ENCODE data around the gene PPFIBP2. TPM values are rescaled to one million over a fixed set of nuclear protein-coding genes. Genes with fewer than 3 reads are reported as not detected.

PPFIBP2 gene
- total and polyA plus RNA-seq, 10 of the 15 experiments (the other 5 are each of a cell fraction or from before 2014, with no cell fraction given): 17.3 to 56.3 (median 39.2) TPM

GRCh38 chr11:7664867-7665266, 151.1 kb downstream of the PPFIBP2 start:
- intact Hi-C loops (cut with micrococcal nuclease; ENCODE audit: unreplicated experiment): loop anchor here (1.0 to 5.0 kb wide), 5 partner anchors 88 to 312 kb away; partner anchors contain the start of gene PPFIBP2
- Histone ChIP-seq H3K9ac (ENCODE audit: control insufficient read depth, insufficient read depth, low read length) (no peak overlapping the region), H2AFZ (ENCODE audit: control insufficient read depth, low read depth, low read length) (no peak overlapping the region), H3K27me3 (replicated peaks in 1 of 2; ENCODE audit: control insufficient read depth in 2 of 2, insufficient read depth in 2 of 2, low read length in 1 of 2) (no peaks in the 10 kb centered on the region), H3K4me2 (ENCODE audit: control insufficient read depth, insufficient read depth) (no peak overlapping the region), H3K79me2 (ENCODE audit: control insufficient read depth, insufficient read depth, low read length) (no peaks in the 10 kb centered on the region), H3K27ac (ENCODE audit: control insufficient read depth, insufficient read depth) (no peak overlapping the region), H3K36me3 (ENCODE audit: control insufficient read depth in 2 of 2, insufficient read depth in 2 of 2, low read length in 1 of 2) (peaks cover 1 to 13% of the 10 kb centered on the region in 2 experiments; a peak in 3 of 4 replicates), H3K4me1 (ENCODE audit: control insufficient read depth, insufficient read depth, low read length) (peaks cover 6% of the 10 kb centered on the region), H4K20me1 (ENCODE audit: control insufficient read depth, insufficient read depth) (no peaks in the 10 kb centered on the region), H3K4me3 (no peak overlapping the region), H3K9me3 (replicated peaks; ENCODE audit: control insufficient read depth, insufficient read depth, low read length) (no peaks in the 10 kb centered on the region)
- 82% methylated on average over 6 of the region's 6 CpGs for WGBS (ENCODE audit: insufficient coverage, insufficient replicate concordance, low lambda C conversion rate, missing lambda C conversion rate)
- CTCF ChIA-PET: interaction anchor here (0.6 to 4.3 kb wide), 27 partner anchors 9 to 565 kb away, joined by 3 to 61 read pairs (median 4); partner anchors contain the start of gene PPFIBP2
- DNase-seq (ENCODE audit: low read depth, low spot score) (no peak), FAIRE-seq (no peak), ATAC-seq (no peak)
- POLR2A ChIA-PET: no interaction called here
- no TSS peak for BruUV-seq (replicated peaks)
- in situ Hi-C loops (cut with MboI): no loop called here
- SMC1A ChIA-PET (ENCODE audit: uncharacterized antibody, unreplicated experiment): interaction anchor here (0.8 to 3.8 kb wide), 10 partner anchors 25 to 314 kb away, joined by 3 to 17 read pairs (median 5); partner anchors contain the start of gene PPFIBP2
- TF ChIP-seq STAT3 (IDR thresholded peaks at IDR 0.05; ENCODE audit: low read depth, low read length) (no peak), CHD2 (IDR thresholded peaks at IDR 0.05; ENCODE audit: borderline replicate concordance, low read depth, low read length) (no peak), ATF2 (IDR thresholded peaks at IDR 0.05; ENCODE audit: low read length) (no peak), ZNF24 (IDR thresholded peaks at IDR 0.05) (no peak), POLR2AphosphoS2 (IDR thresholded peaks at IDR 0.05; ENCODE audit: low read depth, low read length) (no peak), STAT1 (conservative IDR thresholded peaks at IDR 0.05) (no peak), MXI1 (IDR thresholded peaks at IDR 0.05; ENCODE audit: low read depth, low read length) (no peak), YBX1 (IDR thresholded peaks at IDR 0.05) (no peak), IRF5 (IDR thresholded peaks at IDR 0.05; ENCODE audit: borderline replicate concordance) (no peak), HSF1 (IDR thresholded peaks at IDR 0.05; ENCODE audit: low read depth, low read length) (no peak), NR2C2 (IDR thresholded peaks at IDR 0.05; ENCODE audit: borderline replicate concordance, control insufficient read depth, insufficient read length, low read depth) (no peak), MTA2 (IDR thresholded peaks at IDR 0.05; ENCODE audit: low read depth) (no peak), RBBP5 (conservative IDR thresholded peaks at IDR 0.05) (no peak), RUNX3 (IDR thresholded peaks at IDR 0.05; ENCODE audit: low read length) (no peak)
- RAD21 ChIA-PET (ENCODE audit: unreplicated experiment): interaction anchor here (0.5 to 2.7 kb wide), 12 partner anchors 21 to 567 kb away, joined by 3 to 18 read pairs (median 8); partner anchors contain the start of gene PPFIBP2

All from GM12878 (cell line).